Lower leg skin (tissue), 3 donors: ENCODE measurements around the gene MAD1L1.

Experiments
- CTCF ChIP-seq, 3 donors: fragments of 450-650 bp; IDR thresholded peaks; one replicate each; pipeline ENCODE4 v1.5.1; 2016; ENCODE audit warnings: antibody characterized with exemption in 3 of 3, mild to moderate bottlenecking in 3 of 3, moderate library complexity in 2 of 3
- POLR2A ChIP-seq, 2 donors: fragments of 450-650 bp; IDR thresholded peaks; one replicate each; pipeline ENCODE4 v1.6.1; 2016 to 2017; ENCODE audit warnings: antibody characterized with exemption in 2 of 2, mild to moderate bottlenecking in 1 of 2, moderate library complexity in 1 of 2

- TF ChIP-seq CTCF (IDR thresholded peaks at IDR 0.05) (no peak), POLR2A (IDR thresholded peaks at IDR 0.05) (no peak)
Measured at GRCh38 chr7:2231992-2232765, 566 bp downstream of the MAD1L1 start.
